ENCODE measurements around the gene HYI.
"Not testable (repeated sequence)": the region's sequence is repeated elsewhere in the genome, so short reads cannot be mapped to it uniquely, and the experiment has no call there.

Gene HYI, protein sequence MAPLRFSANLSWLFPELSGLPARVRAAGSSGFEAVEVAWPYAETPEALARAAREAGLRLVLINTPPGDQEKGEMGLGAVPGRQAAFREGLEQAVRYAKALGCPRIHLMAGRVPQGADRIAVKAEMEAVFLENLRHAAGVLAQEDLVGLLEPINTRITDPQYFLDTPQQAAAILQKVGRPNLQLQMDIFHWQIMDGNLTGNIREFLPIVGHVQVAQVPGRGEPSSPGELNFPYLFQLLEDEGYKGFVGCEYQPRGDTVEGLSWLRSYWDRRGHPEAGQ

DNA sequence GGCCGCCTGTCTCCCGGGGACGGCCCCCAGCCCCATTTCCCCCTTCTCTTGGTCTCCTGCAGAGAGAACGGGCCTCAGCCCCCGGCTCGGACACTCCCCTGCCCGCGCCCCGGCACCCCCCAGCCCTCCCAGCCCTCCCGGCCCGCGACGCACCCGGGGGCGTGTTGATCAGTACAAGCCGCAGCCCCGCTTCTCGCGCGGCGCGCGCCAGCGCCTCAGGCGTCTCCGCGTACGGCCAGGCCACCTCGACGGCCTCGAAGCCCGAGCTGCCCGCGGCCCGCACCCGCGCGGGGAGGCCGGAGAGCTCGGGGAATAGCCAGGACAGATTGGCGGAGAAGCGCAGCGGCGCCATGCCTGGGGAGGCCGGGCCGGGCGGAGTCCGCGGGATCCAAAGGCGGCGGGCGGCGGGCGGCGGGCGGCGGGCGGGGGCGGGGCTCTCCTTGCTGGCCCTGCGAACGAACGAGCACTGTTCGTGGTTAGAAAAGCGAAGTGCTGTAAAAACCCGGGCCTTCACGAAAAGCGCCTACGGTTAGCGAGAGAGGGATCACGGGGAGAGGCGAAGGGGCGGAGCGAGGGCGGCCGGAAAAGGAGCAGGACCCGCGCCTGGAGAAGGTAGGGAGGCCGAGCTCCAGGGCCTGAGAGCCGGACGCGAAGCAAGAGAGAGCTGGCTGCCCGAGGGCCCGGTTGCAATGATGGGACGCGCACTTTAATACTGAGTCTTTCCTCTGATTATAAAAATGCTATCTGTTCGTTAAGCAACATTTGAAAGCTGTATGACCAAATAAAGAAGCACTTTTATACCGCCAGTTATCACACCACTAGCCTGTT, at the start of gene HYI:
HYI (minus strand) TSS at position 490 of the 828 bp plus-strand sequence; CDS start at position 352, 138 bp downstream.
- peak; percentile 92 for DNase-seq (ENCODE audit: low spot score)

DNA sequence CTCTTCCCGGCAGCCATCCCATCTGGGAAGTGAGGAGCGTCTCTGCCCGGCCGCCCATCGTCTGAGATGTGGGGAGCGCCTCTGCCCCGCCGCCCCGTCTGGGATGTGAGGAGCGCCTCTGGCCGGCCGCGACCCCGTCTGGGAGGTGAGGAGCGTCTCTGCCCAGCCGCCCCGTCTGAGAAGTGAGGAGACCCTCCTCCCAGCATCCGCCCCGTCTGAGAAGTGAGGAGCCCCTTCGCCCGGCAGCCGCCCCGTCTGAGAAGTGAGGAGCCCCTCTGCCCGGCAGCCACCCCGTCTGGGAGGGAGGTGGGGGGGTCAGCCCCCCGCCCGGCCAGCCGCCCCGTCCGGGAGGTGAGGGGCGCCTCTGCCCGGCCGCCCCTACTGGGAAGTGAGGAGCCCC, 48.1 kb upstream of the HYI start:
- DNase-seq (ENCODE audit: low spot score): not testable (repeated sequence)

DNA sequence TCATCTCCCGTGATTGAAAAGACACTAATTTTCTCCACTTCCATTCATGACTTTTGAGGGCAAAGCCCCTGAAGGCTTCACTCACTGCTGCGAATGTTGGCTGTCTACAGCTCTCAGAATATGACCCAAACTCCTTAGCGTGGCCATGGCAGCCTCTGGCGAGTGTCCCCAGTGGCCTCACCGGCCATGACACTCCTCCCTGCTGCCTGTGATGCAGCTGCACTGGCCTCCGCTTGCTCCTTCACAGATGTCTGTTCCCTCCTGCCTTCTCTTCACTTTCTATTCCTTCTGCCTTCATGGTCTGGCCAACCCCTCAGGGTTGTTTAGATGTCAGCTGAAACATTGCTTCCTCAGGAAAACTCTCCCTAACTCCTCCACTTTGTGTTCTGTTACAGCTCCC, 46.2 kb upstream of the HYI start:
- no peak for DNase-seq (ENCODE audit: low spot score)

DNA sequence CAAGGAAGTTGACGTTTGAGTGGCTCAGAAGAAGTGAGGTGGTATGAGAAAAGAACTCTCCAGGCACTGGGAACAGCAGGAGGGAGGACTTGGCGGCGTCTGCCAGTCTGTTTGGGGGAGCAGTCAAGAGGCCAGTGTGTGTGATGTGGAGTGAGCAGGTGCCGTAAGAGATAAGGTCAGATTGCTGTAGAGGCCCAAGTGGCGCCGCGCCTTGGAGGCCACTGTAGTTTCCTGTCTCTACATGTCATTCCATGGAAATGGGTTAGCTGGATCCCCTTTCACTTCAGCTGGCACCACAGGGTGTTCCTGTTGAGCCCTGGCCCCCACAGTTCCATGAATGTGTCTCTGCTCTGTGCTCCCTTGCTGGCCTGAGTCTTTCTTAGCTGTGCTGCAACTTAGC, 41.5 kb upstream of the HYI start:
- DNase-seq (ENCODE audit: low spot score): no peak

DNA sequence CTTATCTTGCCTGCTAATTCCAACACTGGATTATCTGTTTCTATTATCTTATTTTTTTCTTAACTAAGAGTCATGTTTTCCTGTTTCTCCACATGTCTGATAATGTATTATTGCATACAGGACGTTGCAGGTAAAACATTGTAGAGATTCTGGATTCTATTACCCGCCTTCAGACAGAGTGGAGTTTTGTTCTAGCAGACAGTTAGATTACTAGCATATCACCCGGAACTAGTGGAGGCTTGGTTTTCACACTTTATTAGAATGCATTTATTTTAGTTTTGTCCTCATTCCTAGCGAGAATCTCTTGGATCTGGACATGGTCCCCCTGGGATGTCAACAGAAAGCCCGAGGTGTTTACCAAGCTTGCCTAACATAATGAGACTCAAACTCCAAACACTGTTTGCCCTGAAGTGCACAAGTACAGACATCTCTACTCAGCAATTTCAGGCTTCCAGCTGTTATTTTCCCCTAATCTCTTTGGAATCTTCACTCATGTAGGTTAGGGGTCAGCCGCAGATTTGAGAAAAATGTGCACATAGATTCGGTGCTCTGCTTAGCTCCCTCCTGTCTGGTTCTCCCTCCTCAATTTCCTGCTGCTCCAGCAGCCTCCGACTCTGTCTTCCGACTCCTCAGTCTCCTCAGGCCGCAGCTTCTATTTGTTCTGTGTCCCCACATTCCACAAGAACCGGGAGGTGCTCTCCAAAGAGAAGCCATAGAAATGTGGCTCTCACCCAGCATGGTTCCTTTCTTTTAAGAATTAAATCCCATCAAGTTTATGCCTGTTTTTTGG, 40.1 kb upstream of the HYI start:
- no peak for DNase-seq (ENCODE audit: low spot score)

DNA sequence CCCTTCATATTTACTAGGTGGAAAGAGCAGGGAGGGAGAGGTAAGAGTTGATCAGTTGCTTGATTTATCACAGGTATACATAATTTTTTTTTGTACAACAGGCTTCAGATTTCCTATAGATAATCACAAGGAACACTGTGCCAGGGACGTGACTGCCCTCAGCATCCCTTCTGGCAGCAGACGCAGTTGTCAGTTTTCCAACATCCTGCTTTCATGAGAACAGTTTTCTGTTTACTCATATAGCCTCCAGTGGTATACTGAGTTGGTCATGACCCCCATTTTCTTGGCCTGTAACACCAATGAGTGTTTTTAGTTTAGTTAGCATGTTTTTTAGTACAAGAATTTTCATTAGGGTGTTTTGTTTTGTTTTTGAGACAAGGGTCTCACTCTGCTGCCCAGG, 39.1 kb upstream of the HYI start:
- DNase-seq (ENCODE audit: low spot score): no peak

DNA sequence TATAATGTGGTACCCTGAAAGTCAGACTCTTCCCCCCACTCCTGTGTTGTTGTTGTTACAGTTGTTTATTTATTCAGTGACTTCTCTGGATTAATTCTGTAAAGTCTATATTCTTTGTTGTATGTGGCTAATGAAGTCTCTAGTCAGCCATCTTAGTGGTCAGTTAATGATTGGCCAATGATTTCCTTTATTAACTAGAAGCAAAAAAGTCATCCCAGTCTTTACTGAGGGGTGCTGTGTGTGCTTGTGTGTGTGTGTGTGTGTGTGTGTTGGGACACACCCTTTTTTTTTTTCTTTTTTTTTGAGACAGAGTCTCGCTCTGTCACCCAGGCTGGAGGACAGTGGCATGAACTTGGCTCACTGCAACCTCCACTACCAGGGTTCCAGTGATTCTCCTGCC, 37.3 kb upstream of the HYI start:
- peak; percentile 67 for DNase-seq (ENCODE audit: low spot score)

DNA sequence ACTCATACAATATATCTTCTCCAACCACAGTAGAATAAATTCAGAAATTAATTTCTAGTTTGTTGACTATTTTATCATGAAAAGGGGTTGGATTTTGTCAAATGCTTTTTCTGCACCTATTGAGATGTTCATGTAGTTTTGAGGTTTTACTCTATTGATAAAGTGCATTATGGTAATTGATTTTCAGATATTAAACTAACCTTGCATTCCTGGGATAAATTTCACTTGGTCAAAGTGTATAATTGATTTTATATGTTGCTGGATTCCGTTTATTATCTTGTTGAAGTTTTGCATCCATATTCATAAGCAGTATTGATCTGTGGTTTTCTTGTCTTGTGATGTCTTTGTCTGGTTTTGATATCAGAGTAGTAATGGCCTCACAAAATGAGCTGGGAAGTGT, 34.4 kb upstream of the HYI start:
- no peak for DNase-seq (ENCODE audit: low spot score)

DNA sequence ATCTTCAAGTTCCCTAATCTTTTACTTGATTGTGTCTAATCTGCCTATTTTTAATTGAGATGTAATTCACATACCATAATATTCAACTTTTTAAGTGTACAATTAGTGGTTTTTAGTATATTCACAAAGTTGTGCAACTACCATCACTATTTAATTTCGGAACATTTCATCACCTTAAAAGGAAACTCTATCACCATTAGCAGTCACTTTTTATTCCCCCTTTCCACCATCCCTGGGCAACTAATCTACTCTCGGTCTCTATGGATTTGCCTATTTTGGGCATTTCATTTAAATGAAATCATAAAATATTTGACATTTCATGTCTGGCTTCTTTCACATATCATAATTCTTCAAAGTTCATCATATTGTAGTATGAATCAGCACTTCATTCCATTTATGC, 30.6 kb upstream of the HYI start:
- no peak for DNase-seq (ENCODE audit: low spot score)

DNA sequence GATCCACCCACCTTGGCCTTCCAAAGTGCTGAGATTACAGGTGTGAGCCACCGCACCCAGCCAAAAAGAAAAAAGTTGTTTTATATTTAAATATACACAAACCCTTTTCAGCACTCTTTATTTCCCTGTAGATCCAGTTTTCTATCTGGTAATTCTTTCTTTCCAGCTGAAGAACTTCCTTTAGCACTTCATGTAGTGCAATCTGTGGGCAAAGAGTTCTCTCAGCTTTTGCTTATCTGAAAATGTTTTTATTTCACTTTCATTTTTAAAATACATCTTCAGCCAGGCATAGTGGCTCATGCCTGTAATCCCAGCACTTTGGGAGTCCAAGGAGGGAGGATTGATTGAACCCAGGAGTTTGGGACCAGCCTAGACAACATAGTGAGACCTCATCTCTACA, 28.5 kb upstream of the HYI start:
- DNase-seq (ENCODE audit: low spot score): no peak

DNA sequence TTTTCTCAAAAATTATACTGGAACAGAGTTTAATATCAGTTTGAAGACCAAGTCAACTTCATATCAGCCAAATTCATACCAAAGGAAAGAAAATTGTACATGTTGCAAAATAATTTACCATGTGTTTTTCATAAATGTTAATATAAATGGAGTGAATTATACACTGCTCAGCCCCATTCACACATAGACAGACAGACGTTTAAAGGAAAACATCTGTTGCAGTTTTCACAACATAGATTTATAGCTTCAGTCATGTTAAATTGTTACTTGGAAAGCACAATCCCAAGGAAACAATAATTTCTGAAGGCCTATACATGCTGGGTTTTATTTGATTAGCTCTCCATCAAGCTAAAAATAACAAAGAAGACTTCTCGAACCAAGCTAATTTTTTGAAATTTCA, 27.8 kb upstream of the HYI start:
- DNase-seq (ENCODE audit: low spot score): no peak

DNA sequence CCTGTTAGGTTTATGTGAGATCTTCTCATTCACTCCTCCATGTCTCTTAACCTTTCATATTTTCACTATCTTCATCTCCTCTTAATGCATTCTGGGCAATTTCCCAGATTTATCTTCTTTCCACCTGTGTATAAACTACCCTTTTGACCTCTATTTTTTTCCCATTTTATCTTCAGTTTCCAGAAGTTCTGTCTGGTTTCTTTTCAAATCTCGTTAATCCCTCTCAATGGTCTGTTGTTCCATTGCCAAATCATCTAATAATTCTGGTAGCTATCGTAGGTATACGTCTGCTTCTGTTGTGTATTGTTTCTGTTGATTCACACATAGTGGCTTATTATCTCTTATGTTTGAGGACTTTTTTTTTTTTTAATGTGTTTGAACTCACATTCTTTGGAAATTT, 25.7 kb upstream of the HYI start:
- DNase-seq (ENCODE audit: low spot score): no peak

DNA sequence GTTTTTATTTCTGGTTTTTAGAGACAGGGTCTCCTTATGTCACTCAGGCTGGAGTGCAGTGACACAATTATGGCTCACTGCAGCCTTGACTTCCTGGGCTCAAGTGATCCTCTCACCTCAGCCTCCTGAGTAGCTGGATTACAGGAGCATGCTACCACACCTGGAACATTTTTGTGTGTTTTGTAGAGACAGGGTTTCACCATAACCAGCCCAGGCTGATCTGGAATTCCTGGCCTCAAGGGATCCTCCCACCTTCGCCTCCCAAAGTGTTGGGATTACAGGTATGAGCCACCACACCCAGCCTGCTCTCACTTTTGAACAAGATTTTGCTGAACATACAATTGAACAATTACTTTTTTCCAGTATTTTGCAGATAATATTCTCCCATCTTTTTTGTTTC, 24.0 kb upstream of the HYI start:
- DNase-seq (ENCODE audit: low spot score): peak; percentile 35

DNA sequence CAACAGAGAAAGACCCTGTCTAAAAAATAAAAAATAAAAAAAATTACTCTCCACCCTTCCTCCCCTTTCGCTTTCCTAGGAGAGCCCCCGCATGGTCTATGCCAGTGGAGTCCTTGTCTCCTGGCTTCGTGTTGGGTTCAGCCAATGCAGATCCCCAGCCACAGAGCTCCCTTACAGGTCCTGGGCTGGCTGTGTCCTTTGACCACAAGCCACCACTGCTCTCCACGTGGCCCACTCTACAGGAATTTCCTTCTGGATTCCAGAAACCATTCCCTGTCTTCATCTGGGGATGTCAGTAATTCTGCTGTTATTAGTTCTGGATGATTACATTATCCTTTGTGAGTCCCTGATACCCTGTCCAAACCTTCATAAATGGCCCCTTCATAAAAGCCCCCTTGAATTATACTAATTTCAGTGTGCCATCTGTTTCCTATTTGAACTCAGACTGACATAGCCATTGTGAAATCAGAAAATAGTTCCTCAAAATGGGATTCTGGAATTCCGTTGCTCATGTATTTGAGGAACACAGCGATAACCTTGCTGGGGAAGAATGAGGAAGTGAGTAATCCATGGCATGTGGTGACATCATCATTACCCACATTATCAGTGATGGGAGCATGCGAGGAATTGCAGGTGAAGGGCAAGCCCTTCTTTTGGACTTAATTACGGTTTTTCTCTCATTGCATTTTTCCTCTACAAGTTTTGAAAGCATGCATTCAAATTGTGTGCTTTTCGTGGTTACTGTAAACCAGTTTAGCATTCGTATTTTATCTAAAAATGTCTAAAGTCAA, 22.1 kb upstream of the HYI start:
- peak; percentile 91 for DNase-seq (ENCODE audit: low spot score)

DNA sequence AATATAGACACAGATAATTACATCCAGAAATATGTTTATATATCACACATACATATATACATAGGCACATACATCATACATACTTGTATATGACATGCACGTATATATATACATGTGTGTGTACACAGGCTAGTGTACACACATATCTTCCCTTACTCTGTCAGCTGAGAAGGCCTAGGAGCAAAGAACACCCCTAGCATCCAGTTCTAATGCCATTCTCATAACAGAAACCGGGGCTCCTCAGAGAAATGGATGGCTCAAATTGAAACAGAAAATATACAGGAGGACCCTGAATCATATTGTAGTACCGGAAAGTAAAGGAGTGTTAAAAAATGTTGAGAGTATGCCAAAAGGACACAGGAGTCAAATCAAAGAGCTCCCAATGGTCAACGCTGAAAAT, 19.7 kb upstream of the HYI start:
- DNase-seq (ENCODE audit: low spot score): peak; percentile 32

DNA sequence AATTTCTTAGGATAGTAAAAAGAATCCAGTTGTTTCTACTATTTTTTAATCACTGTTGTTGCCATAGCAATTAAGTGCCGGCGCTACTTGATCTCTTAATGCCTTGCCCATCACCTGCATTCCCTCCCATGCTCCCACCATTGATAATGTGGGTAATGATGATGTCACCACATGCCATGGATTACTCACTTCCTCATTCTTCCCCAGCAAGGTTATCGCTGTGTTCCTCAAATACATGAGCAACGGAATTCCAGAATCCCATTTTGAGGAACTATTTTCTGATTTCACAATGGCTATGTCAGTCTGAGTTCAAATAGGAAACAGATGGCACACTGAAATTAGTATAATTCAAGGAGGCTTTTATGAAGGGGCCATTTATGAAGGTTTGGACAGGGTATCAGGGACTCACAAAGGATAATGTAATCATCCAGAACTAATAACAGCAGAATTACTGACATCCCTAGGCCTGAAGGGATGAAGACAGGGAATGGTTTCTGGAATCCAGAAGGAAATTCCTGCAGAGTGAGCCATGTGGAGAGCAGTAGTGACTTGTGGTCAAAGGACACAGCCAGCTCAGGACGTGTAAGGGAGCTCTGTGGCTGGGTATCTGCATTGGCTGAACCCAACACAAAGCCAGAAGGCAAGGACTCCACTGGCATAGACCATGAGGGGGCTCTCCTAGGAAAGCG, 18.9 kb upstream of the HYI start:
- DNase-seq (ENCODE audit: low spot score): peak; percentile 98

DNA sequence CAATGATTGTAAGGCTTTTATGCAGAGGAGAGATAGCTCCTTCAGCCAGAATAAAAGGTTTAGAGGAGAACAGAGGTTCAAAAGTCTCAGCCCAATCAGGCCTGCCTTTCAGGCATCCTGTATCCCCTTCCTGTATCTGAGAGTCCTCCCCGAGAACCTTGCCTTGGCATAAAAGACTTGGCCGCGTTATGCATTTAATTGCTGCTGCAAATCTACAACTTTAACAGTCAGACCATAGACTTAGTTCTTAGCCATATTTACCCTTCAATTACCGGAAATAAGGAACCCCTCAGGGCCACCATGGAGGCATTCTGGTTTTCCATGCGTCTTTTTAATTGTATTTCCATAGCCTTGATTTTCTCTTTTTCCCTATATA, 18.3 kb upstream of the HYI start:
- no peak for DNase-seq (ENCODE audit: low spot score)

DNA sequence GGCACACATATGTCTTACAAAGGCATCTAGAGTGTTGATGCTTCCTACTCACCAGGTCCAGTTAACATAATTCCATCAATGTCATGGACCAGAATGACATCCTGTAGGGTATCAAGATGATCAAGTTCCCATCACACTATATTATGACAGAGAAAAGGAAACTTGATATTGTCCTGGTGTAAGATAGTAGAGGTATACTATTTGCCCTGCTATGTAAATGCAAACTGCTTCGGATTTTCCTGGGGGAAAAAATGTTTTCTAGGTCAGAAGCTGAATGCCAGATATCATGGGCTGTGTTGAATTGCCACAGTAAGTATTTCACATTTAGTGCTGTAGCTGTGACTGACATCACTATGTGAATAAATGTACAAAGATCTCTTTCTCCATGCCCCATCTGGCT, 16.2 kb upstream of the HYI start:
- DNase-seq (ENCODE audit: low spot score): no peak

DNA sequence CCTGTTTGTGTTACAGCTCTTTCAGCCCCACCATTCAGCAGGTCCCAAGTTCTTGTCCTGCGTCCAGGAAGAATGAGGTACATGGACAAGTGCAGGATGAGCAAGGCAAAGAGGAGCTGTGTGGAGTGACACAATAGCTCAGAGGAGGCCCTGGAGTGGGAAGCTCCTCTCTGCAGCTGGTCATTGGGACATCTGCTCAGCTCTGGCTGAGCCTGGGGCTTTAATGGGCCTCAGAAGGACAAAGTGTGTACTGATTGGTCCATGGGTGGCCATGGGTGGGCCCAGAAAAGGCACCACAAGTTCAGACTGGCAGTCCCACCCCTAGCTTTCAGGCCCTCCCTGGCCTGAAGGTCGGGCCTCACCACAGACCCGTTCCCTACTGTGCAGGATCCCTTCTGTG, 14.7 kb upstream of the HYI start:
- DNase-seq (ENCODE audit: low spot score): no peak

DNA sequence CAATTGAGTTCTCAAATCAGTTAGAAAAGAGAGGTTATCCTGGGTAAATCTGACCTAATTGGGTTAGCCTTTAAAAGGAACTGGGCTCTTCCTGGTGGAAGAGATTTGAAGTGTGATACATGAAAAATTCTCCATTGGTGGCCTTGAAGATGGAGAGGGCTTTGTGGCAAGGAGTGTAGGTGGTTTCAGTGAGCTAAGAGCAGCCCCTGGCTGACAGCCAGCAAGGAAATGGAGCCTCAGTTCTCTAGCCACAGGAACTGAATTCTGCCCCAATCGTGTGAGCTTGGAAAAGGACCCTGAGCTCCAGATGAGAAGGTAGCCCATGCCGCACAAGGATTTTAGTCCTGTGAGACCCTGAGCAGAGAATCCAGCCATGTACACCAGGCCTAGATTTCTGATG, 12.7 kb upstream of the HYI start:
- peak; percentile 65 for DNase-seq (ENCODE audit: low spot score)

DNA sequence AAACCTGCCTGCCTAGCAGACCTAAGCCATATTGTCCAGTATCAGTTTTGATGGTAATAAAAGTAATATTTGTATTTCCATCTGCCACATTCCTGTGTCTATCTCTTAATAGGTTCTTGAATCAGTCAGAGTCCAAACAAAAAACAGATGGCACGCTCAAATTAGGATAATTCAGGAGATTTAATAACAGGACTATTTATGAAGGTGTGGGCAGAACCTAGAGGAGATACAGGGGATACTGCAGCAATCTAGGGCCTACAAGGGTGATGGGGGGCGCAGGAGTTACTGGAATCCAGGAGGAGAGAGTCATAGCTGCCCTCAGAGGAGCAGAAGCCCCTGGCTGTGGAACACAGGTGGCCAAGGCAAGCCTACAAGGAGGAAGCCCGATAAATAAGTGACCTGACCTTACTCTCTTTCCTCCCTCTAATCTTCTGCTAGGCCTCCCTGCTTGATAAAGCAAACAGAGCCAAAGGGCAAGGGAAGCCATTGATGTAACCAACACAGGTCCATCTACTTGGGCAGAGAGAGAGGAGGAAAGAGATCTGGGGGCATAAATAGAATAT, 11.9 kb upstream of the HYI start:
- DNase-seq (ENCODE audit: low spot score): no peak
